ENCODE measurements around the gene MRC2. TPM values are rescaled to one million over a fixed set of nuclear protein-coding genes. Genes with fewer than 3 reads are reported as not detected.

Gene MRC2
- total RNA-seq, 1 experiment from 2014 or later, result 12.3 TPM

- Mint-ChIP-seq H3K27me3 (ENCODE audit: insufficient read depth, unreplicated experiment) (no peaks in the 10 kb centered on the region), H3K4me1 (ENCODE audit: insufficient read depth, unreplicated experiment) (no peaks in the 10 kb centered on the region), H3K36me3 (ENCODE audit: insufficient read depth, unreplicated experiment) (no peaks in the 10 kb centered on the region), H3K9me3 (ENCODE audit: unreplicated experiment) (peaks cover 7% of the 10 kb centered on the region), H3K27ac (ENCODE audit: low read depth, unreplicated experiment) (no peak overlapping the region), H3K4me3 (ENCODE audit: unreplicated experiment) (no peak overlapping the region)
- no TSS peak for BruUV-seq (replicated peaks)
- intact Hi-C loops (cut with micrococcal nuclease), result no loop called here
- DNase-seq (ENCODE audit: unreplicated experiment), result no peak
- CTCF ChIA-PET, result interaction anchor here (0.5 to 1.4 kb wide), 3 partner anchors 55 to 259 kb away, joined by 3 to 4 read pairs (median 4); no protein-coding TSS in a partner anchor
- TF ChIP-seq, protein P1, sequence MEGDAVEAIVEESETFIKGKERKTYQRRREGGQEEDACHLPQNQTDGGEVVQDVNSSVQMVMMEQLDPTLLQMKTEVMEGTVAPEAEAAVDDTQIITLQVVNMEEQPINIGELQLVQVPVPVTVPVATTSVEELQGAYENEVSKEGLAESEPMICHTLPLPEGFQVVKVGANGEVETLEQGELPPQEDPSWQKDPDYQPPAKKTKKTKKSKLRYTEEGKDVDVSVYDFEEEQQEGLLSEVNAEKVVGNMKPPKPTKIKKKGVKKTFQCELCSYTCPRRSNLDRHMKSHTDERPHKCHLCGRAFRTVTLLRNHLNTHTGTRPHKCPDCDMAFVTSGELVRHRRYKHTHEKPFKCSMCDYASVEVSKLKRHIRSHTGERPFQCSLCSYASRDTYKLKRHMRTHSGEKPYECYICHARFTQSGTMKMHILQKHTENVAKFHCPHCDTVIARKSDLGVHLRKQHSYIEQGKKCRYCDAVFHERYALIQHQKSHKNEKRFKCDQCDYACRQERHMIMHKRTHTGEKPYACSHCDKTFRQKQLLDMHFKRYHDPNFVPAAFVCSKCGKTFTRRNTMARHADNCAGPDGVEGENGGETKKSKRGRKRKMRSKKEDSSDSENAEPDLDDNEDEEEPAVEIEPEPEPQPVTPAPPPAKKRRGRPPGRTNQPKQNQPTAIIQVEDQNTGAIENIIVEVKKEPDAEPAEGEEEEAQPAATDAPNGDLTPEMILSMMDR (IDR thresholded peaks at IDR 0.05; ENCODE audit: unreplicated experiment), result no peak
- POLR2A ChIA-PET, result no interaction called here
Measured at GRCh38 chr17:62708587-62708986, 81.1 kb downstream of the MRC2 start.

- H3K4me3 Mint-ChIP-seq (ENCODE audit: unreplicated experiment), result no peak overlapping the region
- TF ChIP-seq, protein P1 (IDR thresholded peaks at IDR 0.05; ENCODE audit: unreplicated experiment), result no peak
- ChIA-PET CTCF (interaction anchor here (0.8 kb wide), 1 partner anchor 256 kb away, joined by 4 read pairs; no protein-coding TSS in a partner anchor), POLR2A (no interaction called here)
- no peak overlapping the region for H3K27ac Mint-ChIP-seq (ENCODE audit: low read depth, unreplicated experiment)
- intact Hi-C loops (cut with micrococcal nuclease), result no loop called here
- H3K36me3 Mint-ChIP-seq (ENCODE audit: insufficient read depth, unreplicated experiment), result no peaks in the 10 kb centered on the region
- H3K4me1 Mint-ChIP-seq (ENCODE audit: insufficient read depth, unreplicated experiment), result peaks cover 9% of the 10 kb centered on the region
- BruUV-seq (replicated peaks), result no TSS peak
- DNase-seq (ENCODE audit: unreplicated experiment), result no peak
- no peaks in the 10 kb centered on the region for H3K27me3 Mint-ChIP-seq (ENCODE audit: insufficient read depth, unreplicated experiment)
- peaks cover 4% of the 10 kb centered on the region for H3K9me3 Mint-ChIP-seq (ENCODE audit: unreplicated experiment)
Measured at GRCh38 chr17:62712171-62712581, 84.7 kb downstream of the MRC2 start.

- no TSS peak for BruUV-seq (replicated peaks)
- no peak overlapping the region for H3K4me3 Mint-ChIP-seq (ENCODE audit: unreplicated experiment)
- H3K36me3 Mint-ChIP-seq (ENCODE audit: insufficient read depth, unreplicated experiment), result no peaks in the 10 kb centered on the region
- no peaks in the 10 kb centered on the region for H3K27me3 Mint-ChIP-seq (ENCODE audit: insufficient read depth, unreplicated experiment)
- TF ChIP-seq, protein P1 (IDR thresholded peaks at IDR 0.05; ENCODE audit: unreplicated experiment), result no peak
- intact Hi-C loops (cut with micrococcal nuclease), result no loop called here
- no peak overlapping the region for H3K27ac Mint-ChIP-seq (ENCODE audit: low read depth, unreplicated experiment)
- CTCF ChIA-PET, result interaction anchor here (0.6 to 0.8 kb wide), 2 partner anchors 97 to 255 kb away, joined by 4 read pairs; no protein-coding TSS in a partner anchor
- H3K4me1 Mint-ChIP-seq (ENCODE audit: insufficient read depth, unreplicated experiment), result peaks cover 16% of the 10 kb centered on the region
- POLR2A ChIA-PET, result interaction anchor here (0.6 to 1.2 kb wide), 2 partner anchors 10 to 910 kb away, joined by 3 to 7 read pairs; no protein-coding TSS in a partner anchor
- no peak for DNase-seq (ENCODE audit: unreplicated experiment)
- no peaks in the 10 kb centered on the region for H3K9me3 Mint-ChIP-seq (ENCODE audit: unreplicated experiment)
Measured at GRCh38 chr17:62713086-62713881, 85.8 kb downstream of the MRC2 start.

DNA sequence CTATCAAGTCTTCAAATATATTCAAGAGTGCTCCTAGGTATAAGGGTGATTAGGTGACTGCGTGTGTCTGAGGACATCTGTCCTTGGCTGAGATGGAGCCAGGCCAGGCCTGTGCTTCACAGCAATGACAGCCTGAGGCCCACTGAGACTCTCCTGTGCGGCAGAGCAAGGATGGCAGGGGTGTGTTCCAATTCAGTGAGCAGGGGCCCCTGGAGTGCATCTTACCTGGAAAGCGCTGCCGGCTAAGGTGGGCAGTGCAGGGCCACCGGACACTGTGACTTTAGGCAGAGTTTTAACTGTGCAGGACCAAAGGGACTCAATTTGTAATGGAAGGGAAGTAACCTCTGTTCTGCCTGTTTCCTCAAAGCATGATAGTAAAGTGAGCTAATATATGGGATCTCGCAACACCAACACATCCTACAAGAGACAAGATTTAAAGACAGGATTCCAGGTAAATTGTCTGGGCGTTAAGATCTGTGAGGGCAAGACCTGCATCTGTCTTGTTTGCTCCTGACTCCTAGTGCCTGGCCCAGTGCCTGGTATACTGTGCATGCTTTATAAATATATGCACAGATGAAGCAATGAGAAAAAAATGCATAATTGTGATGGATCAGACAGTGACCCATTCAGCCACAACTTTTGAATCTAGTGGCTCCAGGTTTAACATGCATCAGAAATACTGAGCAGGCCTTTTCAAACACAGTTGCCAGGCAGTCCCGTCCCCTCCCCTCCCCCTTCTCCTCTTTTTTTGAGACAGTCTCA lies 86.7 kb downstream of the MRC2 start:
- DNase-seq (ENCODE audit: unreplicated experiment), result no peak
- no peaks in the 10 kb centered on the region for H3K27me3 Mint-ChIP-seq (ENCODE audit: insufficient read depth, unreplicated experiment)
- H3K4me3 Mint-ChIP-seq (ENCODE audit: unreplicated experiment), result no peak overlapping the region

More for the DNA sequence above, 86.7 kb downstream of the MRC2 start:
- Mint-ChIP-seq H3K4me1 (ENCODE audit: insufficient read depth, unreplicated experiment) (peaks cover 23% of the 10 kb centered on the region), H3K27ac (ENCODE audit: low read depth, unreplicated experiment) (no peak overlapping the region), H3K9me3 (ENCODE audit: unreplicated experiment) (no peaks in the 10 kb centered on the region), H3K36me3 (ENCODE audit: insufficient read depth, unreplicated experiment) (no peaks in the 10 kb centered on the region)
- ChIA-PET POLR2A (interaction anchor here (0.6 to 0.7 kb wide), 2 partner anchors 795 to 909 kb away, joined by 3 read pairs; no protein-coding TSS in a partner anchor), CTCF (interaction anchor here (0.6 to 0.9 kb wide), 2 partner anchors 162 to 679 kb away, joined by 3 read pairs; no protein-coding TSS in a partner anchor)
- intact Hi-C loops (cut with micrococcal nuclease), result no loop called here
- BruUV-seq (replicated peaks), result no TSS peak
- TF ChIP-seq, protein P1 (IDR thresholded peaks at IDR 0.05; ENCODE audit: unreplicated experiment), result no peak

Data from MCF 10A (cell line).